GM12801 (cell line): ENCODE results near the gene SDK2.

Source experiments
- TF ChIP-seq, protein P1 (sequence below): IDR thresholded peaks from one replicate; pipeline ENCODE4 v1.5.1; 2011; ENCODE audit warnings: control low read depth; ENCODE audit not compliant: insufficient read length; ENCODE audit errors: extremely low read depth

The SDK2 gene

DNA sequence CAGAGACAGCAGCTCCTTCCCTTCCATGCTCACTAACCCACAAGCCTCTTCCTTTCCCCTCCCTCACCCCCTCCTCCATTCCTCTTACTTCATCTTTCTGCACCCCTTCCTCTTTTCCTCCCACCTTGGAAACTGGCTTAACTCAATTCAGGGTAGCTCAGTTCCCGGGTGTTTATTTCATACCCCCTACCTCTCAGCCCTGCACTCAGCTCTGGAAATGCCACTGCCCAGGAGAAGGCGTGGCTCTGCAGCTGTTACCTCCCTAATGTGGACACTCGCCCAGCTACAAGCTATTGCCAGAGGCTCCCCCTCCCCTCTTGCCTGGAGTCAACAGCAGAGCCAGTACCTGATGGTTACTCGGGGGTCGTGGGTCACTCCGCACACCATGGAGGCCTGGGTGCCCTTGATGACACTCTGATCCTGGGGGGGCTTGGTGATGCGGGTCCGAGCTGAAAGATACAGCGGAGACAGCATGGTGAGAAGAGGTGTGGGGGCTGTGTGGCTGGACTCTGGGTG, 214.0 kb downstream of the SDK2 start:
- TF ChIP-seq, protein P1, sequence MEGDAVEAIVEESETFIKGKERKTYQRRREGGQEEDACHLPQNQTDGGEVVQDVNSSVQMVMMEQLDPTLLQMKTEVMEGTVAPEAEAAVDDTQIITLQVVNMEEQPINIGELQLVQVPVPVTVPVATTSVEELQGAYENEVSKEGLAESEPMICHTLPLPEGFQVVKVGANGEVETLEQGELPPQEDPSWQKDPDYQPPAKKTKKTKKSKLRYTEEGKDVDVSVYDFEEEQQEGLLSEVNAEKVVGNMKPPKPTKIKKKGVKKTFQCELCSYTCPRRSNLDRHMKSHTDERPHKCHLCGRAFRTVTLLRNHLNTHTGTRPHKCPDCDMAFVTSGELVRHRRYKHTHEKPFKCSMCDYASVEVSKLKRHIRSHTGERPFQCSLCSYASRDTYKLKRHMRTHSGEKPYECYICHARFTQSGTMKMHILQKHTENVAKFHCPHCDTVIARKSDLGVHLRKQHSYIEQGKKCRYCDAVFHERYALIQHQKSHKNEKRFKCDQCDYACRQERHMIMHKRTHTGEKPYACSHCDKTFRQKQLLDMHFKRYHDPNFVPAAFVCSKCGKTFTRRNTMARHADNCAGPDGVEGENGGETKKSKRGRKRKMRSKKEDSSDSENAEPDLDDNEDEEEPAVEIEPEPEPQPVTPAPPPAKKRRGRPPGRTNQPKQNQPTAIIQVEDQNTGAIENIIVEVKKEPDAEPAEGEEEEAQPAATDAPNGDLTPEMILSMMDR: no peak

DNA sequence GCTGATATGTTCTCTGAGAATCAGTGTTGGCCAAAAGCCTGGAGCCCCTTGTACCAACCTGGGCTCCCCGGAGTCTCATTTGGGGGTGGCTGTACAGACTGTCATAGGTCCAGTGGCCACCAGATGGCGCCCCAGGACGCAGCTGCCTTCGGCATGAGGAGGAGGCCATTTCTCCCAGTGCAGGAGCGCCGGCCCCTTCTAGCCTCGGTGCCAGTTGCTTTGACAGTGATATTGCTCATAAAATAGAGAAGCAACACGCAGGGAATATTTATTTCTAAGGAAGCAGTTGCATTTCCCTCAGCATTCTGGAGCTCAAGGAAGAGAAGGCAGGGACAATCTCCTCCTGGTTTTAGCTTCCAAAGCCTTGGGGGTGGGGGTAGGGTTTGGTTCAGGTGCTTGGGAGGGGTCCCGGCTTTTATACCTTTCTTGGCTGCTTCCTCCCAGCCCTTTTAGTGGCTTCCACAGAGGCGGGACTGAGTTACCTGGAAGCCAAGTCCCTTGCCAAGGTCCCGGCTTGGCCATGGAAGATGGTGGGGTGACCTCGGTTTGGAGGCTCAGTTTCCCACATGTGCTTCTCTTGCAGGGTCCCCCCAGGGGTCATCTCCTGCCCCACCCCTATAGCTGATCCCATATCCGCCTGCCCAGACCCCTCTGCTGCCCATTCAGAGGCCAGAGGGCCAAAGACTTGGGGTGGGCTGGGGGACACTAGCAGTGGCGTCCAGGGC, 214.6 kb downstream of the SDK2 start:
- TF ChIP-seq, protein P1: peak; percentile 63

DNA sequence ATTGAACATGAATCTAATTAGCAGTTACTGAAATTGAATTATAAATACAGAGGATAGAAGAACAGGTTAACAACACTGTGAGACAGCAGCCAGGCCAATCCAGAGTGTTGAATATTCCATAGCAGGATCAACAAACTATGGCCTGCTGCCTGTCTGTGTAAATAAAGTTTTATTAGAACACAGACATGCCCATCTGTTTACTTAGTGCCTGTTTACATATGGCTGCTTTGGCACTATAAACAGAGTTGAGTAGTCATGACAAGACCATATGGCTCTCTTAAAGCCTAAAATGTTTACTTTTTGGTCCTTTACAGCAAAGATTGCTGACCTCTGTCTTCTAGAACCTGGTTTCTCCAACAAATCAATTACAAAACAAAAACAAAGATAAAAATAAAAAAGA, 217.0 kb downstream of the SDK2 start:
- TF ChIP-seq, protein P1: no peak

DNA sequence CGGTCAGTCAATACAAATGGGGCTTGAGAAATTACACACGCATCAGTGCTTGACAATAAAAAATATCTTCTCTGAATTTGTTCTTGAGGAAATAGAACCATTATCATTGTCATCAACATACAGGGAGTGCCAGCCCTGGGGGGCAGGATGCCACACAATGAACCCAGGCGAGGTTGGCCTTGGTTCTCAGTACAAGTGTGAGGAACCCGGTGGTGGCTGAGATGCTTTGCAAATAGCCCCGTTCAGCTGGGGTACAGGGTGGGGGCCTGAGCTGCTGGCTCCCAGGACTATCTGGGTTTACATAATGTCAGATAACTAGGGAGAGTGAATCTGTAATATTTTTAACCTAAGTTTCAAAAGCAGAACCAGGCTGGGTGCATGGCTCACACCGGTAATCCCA, 219.7 kb downstream of the SDK2 start:
- TF ChIP-seq, protein P1: no peak

DNA sequence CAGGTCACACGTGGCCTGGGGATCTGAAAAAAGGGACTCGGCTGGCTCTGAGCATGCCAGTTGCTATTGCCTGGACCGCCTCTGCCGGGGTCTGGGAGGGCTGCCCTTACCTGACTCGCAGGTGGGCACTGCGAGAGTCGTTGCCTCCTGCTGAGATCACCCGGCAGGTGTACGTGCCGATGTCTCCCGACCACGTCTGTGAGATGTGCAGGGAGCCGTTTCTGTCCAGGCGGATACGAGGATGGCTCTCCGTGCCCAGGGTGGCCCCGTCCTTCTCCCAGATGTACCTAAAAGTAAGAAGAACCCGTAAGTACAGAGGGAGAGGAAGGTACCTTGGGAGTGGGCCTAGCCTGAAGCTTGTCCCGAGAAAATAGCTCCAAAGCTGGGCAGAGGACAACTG, 220.4 kb downstream of the SDK2 start:
- TF ChIP-seq, protein P1: no peak

DNA sequence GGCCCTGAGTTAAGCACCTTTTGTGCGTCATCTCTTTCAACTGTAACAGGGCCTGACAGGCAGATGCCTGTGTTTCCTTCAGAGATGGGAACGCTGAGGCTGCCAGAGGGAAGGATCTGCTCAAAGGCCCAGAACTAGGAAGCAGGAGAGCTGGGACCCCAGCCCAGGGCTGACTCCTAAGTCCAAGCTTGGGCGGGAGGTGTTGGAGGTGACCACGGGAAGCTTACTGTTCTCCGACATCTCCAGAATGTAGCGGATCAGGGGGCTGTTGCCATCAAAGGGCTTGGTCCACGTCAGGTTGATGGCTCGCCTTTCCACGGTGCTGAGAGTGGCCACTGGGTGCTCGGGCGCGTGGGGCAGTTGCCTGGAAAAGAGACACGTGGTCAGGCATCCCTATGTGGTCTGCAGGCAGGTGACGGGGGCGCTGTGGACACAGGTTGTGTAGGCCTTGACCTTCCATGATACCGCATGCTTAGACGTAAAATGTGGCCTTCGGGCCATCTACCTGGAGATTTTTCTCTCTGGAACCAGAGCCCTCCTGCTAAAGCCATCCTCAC, 221.0 kb downstream of the SDK2 start:
- TF ChIP-seq, protein P1: no peak

DNA sequence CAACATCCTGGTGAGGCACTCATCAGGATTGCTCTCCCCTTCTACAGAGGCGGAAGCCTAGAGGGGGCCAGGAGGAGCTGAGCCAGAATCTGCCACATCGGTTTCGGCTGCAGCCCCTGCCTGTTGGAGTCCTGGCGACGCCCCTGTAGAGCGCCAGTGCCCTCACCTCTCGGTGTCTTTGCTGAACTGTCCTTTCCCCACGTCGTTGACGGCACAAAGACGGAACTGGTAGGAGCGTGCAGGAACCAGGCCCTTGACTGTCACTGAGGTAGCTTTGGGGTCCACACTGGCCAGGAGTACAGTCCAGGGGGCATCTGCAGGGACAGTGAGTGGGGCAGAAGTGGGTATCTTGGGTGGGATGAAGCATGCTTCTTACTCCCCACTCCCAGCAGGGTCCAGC, 222.1 kb downstream of the SDK2 start:
- TF ChIP-seq, protein P1: no peak
